Esophagus muscularis mucosa (tissue), 4 donors: ENCODE data around the gene GAREM1. TPM values are rescaled to one million over a fixed set of nuclear protein-coding genes. Genes with fewer than 3 reads are reported as not detected.

Source experiments
- DNase-seq: peaks from one replicate; pipeline ENCODE4 v3.0.0-alpha.2; 2017; ENCODE audit errors: extremely low spot score
- H3K27ac ChIP-seq, 4 donors: fragments of 200-600 bp; sonication (generic); replicated peaks in 1 of 4; 1 replicate in 3 of 4; 2 replicates in 1 of 4; pipeline ENCODE4 v1.5.1; 2016 to 2019; ENCODE audit warnings: mild to moderate bottlenecking in 1 of 4
- H3K27me3 ChIP-seq, 4 donors: fragments of 200-600 bp; sonication (generic); one replicate each; pipeline versions ENCODE4 v1.5.1 to v1.6.0; 2016 to 2019
- H3K36me3 ChIP-seq, 4 donors: fragments of 200-600 bp; sonication (generic); one replicate each; pipeline ENCODE4 v1.5.1; 2016 to 2019
- H3K4me1 ChIP-seq, 4 donors: fragments of 200-600 bp; sonication (generic); one replicate each; pipeline ENCODE4 v1.5.1; 2016 to 2019
- H3K4me3 ChIP-seq, 4 donors: fragments of 200-600 bp; sonication (generic); 1 replicate in 2 of 4; 2 replicates in 2 of 4; pipeline ENCODE4 v1.5.1; 2016 to 2019; ENCODE audit warnings: mild to moderate bottlenecking in 4 of 4, moderate library complexity in 1 of 4
- H3K9me3 ChIP-seq, 4 donors: fragments of 200-600 bp; sonication (generic); 1 replicate in 3 of 4; 2 replicates in 1 of 4; pipeline ENCODE4 v1.5.1; 2016 to 2019
- EP300 ChIP-seq: sonication (generic); formaldehyde crosslinking; IDR thresholded peaks from one replicate; pipeline ENCODE4 v1.6.1; 2017; ENCODE audit warnings: antibody characterized with exemption
- POLR2A ChIP-seq: fragments of 450-650 bp; IDR thresholded peaks from one replicate; pipeline ENCODE4 v1.6.1; 2017; ENCODE audit warnings: antibody characterized with exemption, moderate library complexity, mild to moderate bottlenecking, low read depth
- POLR2AphosphoS5 ChIP-seq, 2 donors: sonication (generic); formaldehyde crosslinking; IDR thresholded peaks; one replicate each; pipeline ENCODE4 v1.6.1; 2017; ENCODE audit warnings: antibody characterized with exemption in 2 of 2
- WGBS: methylation state at CpG from one replicate; pipeline ENCODE4 v1.1.5; 2018; 5-methylcytosine and 5-hydroxymethylcytosine counted together
- intact Hi-C: fragments of 100-400 bp; cut with DNase I; formaldehyde crosslinking; loops from one replicate; pipeline ENCODE4 v1.15.1; 2023
- total RNA-seq, 4 donors: library from RNA; depleted of rRNA; stranded (reverse); fragments of >200 nt; gene quantifications; one replicate each; pipeline versions ENCODE4 v1.1.0 to v1.2.1, GENCODE V29; 2016
- TF ChIP-seq, protein P1 (sequence below), 3 experiments: fragments of 200-600 bp in 2 of 3; fragments of 450-650 bp in 1 of 3; sonication (generic) in 2 of 3; IDR thresholded peaks; one replicate each; pipeline ENCODE4 v1.5.1; 2017 to 2019; ENCODE audit warnings: antibody characterized with exemption in 3 of 3, mild to moderate bottlenecking in 2 of 3, moderate library complexity in 1 of 3

GAREM1 gene
- total RNA-seq, 4 donors from 2014 or later: 7.0 to 11.6 (median 9.8) TPM

DNA sequence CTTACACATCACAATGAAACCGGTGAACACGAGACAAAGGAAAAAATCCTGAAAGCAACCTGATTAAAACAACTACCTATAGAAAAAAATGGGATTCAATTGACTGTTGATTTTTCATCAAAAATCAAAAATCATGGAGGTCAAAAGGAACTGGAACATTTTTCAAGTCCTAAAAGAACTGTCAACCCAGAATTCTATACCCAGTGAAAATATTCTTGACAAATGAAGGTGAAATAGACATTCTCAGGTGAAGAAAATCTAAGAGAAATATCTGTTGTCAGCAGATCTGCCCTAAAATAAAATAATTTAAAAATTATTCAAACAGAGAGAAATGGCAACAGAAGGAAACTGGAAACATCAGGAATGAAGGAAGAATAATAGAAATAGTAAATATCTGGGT, 38.9 kb downstream of the GAREM1 start:
- H3K27ac ChIP-seq: no peak overlapping the region
- no peaks in the 10 kb centered on the region for H3K27me3 ChIP-seq
- no peaks in the 10 kb centered on the region for H3K36me3 ChIP-seq
- peaks cover under 1 to 21% (median 18%) of the 10 kb centered on the region in 4 donors for H3K4me1 ChIP-seq
- TF ChIP-seq, protein P1, sequence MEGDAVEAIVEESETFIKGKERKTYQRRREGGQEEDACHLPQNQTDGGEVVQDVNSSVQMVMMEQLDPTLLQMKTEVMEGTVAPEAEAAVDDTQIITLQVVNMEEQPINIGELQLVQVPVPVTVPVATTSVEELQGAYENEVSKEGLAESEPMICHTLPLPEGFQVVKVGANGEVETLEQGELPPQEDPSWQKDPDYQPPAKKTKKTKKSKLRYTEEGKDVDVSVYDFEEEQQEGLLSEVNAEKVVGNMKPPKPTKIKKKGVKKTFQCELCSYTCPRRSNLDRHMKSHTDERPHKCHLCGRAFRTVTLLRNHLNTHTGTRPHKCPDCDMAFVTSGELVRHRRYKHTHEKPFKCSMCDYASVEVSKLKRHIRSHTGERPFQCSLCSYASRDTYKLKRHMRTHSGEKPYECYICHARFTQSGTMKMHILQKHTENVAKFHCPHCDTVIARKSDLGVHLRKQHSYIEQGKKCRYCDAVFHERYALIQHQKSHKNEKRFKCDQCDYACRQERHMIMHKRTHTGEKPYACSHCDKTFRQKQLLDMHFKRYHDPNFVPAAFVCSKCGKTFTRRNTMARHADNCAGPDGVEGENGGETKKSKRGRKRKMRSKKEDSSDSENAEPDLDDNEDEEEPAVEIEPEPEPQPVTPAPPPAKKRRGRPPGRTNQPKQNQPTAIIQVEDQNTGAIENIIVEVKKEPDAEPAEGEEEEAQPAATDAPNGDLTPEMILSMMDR (IDR thresholded peaks at IDR 0.05): no peak
- TF ChIP-seq POLR2AphosphoS5 (IDR thresholded peaks at IDR 0.05) (no peak), POLR2A (no peak), EP300 (no peak)
- peaks cover 0 to 6% (median 0%) of the 10 kb centered on the region in 4 donors for H3K9me3 ChIP-seq
- no peak overlapping the region for H3K4me3 ChIP-seq
- WGBS: 92% methylated on average over 2 of the region's 2 CpGs
- no peak for DNase-seq
- intact Hi-C loops: no loop called here

DNA sequence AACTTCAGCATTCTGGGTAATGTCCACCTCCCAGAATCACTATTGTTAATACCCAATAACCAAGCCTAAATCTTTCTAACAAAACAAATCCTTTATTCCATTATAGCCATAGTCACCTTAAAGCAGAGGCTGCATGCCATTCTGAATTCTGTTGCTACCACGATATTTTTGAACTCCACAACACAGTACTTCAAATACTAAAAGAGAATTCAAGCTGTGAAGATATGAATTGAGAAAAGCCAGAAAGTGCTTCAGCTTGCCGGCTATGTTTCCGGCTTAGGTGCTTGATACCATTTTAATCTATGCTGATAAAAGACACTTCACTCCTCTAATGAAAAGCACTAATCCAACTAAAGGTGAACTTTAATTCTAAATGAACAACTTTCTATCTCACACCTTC, 41.3 kb downstream of the GAREM1 start:
- Histone ChIP-seq H3K4me1 (peaks cover 18 to 26% (median 24%) of the 10 kb centered on the region in 4 donors), H3K27ac (no peak overlapping the region), H3K9me3 (peaks cover 0 to 6% (median 0%) of the 10 kb centered on the region in 4 donors), H3K36me3 (no peaks in the 10 kb centered on the region), H3K4me3 (no peak overlapping the region), H3K27me3 (no peaks in the 10 kb centered on the region)
- TF ChIP-seq POLR2AphosphoS5 (IDR thresholded peaks at IDR 0.05): no peak
- TF ChIP-seq, protein P1 (IDR thresholded peaks at IDR 0.05): no peak
- no peak for TF ChIP-seq POLR2A
- no peak for TF ChIP-seq EP300
- 88% methylated on average over 3 of the region's 3 CpGs for WGBS
- DNase-seq: no peak
- intact Hi-C loops: no loop called here

DNA sequence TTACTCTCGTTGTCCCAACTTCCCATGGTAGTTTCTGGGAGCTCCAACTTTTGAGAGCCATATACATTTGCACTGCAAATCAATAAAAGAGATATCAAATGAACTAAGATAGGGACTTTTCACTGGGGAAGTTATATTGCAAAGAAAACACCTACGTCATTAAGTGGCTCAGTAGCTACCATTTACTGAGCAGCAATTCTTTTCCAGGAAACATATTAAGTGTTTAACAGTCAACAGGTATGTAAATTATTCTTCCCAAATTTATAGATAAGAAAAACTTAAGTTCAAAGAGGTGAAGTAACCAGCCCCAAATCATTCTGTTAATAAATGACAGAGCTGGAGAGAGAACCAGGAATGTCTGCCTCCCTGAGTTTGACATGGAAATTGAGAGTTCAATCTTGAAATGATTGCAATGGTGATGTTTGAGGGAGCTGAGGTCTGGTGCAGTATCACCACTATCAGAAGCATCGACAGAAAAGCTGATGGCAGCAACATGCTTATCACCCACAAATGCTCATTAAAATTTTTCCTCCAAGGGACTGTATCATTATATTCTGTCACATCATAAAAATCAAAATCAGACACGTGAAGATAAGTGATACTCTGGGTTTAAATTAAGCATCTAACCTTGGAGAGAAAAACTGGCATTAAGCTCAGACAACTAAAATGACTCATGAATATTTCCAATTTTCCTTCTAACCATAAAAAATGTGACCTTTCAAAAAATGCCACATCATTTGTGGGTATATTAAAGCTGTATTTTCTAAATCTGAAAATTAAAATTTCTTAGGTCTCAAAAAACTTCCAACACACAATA, 43.4 kb downstream of the GAREM1 start:
- Histone ChIP-seq H3K4me3 (no peak overlapping the region), H3K9me3 (peaks cover 0 to 6% (median 0%) of the 10 kb centered on the region in 4 donors), H3K27ac (no peak overlapping the region), H3K27me3 (no peaks in the 10 kb centered on the region), H3K36me3 (no peaks in the 10 kb centered on the region), H3K4me1 (peaks cover 37 to 46% (median 40%) of the 10 kb centered on the region in 4 donors)
- 88% methylated on average over 4 of the region's 4 CpGs for WGBS
- TF ChIP-seq, protein P1 (IDR thresholded peaks at IDR 0.05): no peak
- TF ChIP-seq POLR2A (no peak), POLR2AphosphoS5 (IDR thresholded peaks at IDR 0.05) (no peak), EP300 (no peak)
- intact Hi-C loops: no loop called here
- DNase-seq: no peak

DNA sequence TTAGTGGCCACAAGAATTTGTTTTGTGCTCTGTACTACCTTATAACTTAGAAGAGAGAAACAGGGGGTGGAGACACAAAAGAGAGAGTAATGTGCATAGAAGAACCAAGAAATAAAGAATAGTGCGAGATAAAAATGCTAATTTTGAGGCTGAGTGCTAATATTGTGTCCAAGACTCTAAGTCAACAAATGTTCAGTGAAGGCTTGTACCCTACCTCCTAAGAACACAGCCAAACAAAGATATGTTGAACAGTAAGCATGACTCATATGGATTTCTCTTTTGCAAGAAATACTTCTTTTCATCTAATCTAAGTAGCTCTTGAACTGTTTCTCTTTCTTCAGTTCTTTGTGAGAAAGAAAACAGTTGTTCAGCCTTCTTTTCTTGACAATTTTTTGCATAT, 45.2 kb downstream of the GAREM1 start:
- intact Hi-C loops: no loop called here
- Histone ChIP-seq H3K9me3 (no peaks in the 10 kb centered on the region), H3K4me1 (peaks cover 45 to 58% (median 53%) of the 10 kb centered on the region in 4 donors), H3K4me3 (no peak overlapping the region), H3K27me3 (no peaks in the 10 kb centered on the region), H3K27ac (no peak overlapping the region), H3K36me3 (no peaks in the 10 kb centered on the region)
- WGBS: 97% methylated on average over 1 of the region's 1 CpG
- TF ChIP-seq POLR2A (no peak), EP300 (no peak), POLR2AphosphoS5 (IDR thresholded peaks at IDR 0.05) (no peak)
- TF ChIP-seq, protein P1 (IDR thresholded peaks at IDR 0.05): no peak
- no peak for DNase-seq
